HG03342 (cell line): ENCODE measurements around the gene ST6GAL1.

Source experiments
- ATAC-seq: cut with Tn5 transposase; IDR thresholded peaks from one replicate; pipeline ENCODE4 v1.9.1; 2021; ENCODE audit warnings: mild to moderate bottlenecking, moderate library complexity; ENCODE audit not compliant: unreplicated experiment

The ST6GAL1 gene

GRCh38 chr3:186915806-186916796, 14.2 kb upstream of the ST6GAL1 start:
- ATAC-seq: no peak

GRCh38 chr3:186917512-186918312, 12.6 kb upstream of the ST6GAL1 start:
- no peak for ATAC-seq

- ATAC-seq: no peak
Measured at GRCh38 chr3:186920301-186920700, 10.0 kb upstream of the ST6GAL1 start.

- no peak for ATAC-seq
Measured at GRCh38 chr3:186920796-186921195, 9.5 kb upstream of the ST6GAL1 start.

GRCh38 chr3:186921578-186921977, 8.7 kb upstream of the ST6GAL1 start:
- ATAC-seq: no peak

- ATAC-seq: no peak
Measured at GRCh38 chr3:186922224-186922623, 8.1 kb upstream of the ST6GAL1 start.

GRCh38 chr3:186922790-186923189, 7.5 kb upstream of the ST6GAL1 start:
- no peak for ATAC-seq

- no peak for ATAC-seq
Measured at GRCh38 chr3:186923241-186923640, 7.1 kb upstream of the ST6GAL1 start.

- ATAC-seq: no peak
Measured at GRCh38 chr3:186925826-186926225, 4.5 kb upstream of the ST6GAL1 start.

GRCh38 chr3:186929186-186929585, 1.1 kb upstream of the ST6GAL1 start:
- no peak for ATAC-seq

GRCh38 chr3:186929685-186930084, 641 bp upstream of the ST6GAL1 start:
- no peak for ATAC-seq

GRCh38 chr3:186930641-186931531, 560 bp downstream of the ST6GAL1 start:
- ATAC-seq: peak; percentile 63

GRCh38 chr3:186931532-186932280, 1.4 kb downstream of the ST6GAL1 start:
- peak; percentile 32 for ATAC-seq

GRCh38 chr3:186932281-186933181, 2.2 kb downstream of the ST6GAL1 start:
- ATAC-seq: no peak

- no peak for ATAC-seq
Measured at GRCh38 chr3:186933816-186934215, 3.5 kb downstream of the ST6GAL1 start.

GRCh38 chr3:186935133-186935532, 4.8 kb downstream of the ST6GAL1 start:
- no peak for ATAC-seq

GRCh38 chr3:186937017-186937875, 6.9 kb downstream of the ST6GAL1 start:
- ATAC-seq: no peak

GRCh38 chr3:186938716-186939115, 8.4 kb downstream of the ST6GAL1 start:
- no peak for ATAC-seq
